ENCODE measurements around the gene ASCC2. TPM values are rescaled to one million over a fixed set of nuclear protein-coding genes. Genes with fewer than 3 reads are reported as not detected.
A peak's percentile ranks its signal among the peaks of the same experiment; 100 is the strongest.
"Not testable (repeated sequence)": the region's sequence is repeated elsewhere in the genome, so short reads cannot be mapped to it uniquely, and the experiment has no call there.

Gene ASCC2
- total RNA-seq, 1 donor from 2014 or later, result 74.9 TPM

GRCh38 chr22:29768052-29768693 is 69.9 kb downstream of the ASCC2 start:
- intact Hi-C loops (cut with micrococcal nuclease), result no loop called here
- Mint-ChIP-seq H3K27ac (peak overlapping the region; percentile 91), H3K9me3 (no peaks in the 10 kb centered on the region), H3K27me3 (ENCODE audit: low read depth) (no peaks in the 10 kb centered on the region), H3K4me3 (ENCODE audit: low read depth) (peak overlapping the region; percentile 97), H3K4me1 (ENCODE audit: low read depth) (peaks cover 21% of the 10 kb centered on the region), H3K36me3 (ENCODE audit: low read depth) (peaks cover 28% of the 10 kb centered on the region)
- no peak for DNase-seq (ENCODE audit: low spot score)

GRCh38 chr22:29767171-29768051 is 70.7 kb downstream of the ASCC2 start, which contains the start of gene UQCR10:
Gene UQCR10 (plus strand): TSS chr22:29767369. CDS start chr22:29767399, 30 bp downstream.
- peak; percentile 89 for DNase-seq (ENCODE audit: low spot score)
- peaks cover 28% of the 10 kb centered on the region for H3K36me3 Mint-ChIP-seq (ENCODE audit: low read depth)
- no peaks in the 10 kb centered on the region for H3K9me3 Mint-ChIP-seq
- intact Hi-C loops (cut with micrococcal nuclease), result loop anchor here (1.0 kb wide), 2 partner anchors 71 to 164 kb away; partner anchors contain the start of genes ASCC2 and NF2
- H3K27ac Mint-ChIP-seq, result peak within 1 kb of the TSS; percentile 91
- peak within 1 kb of the TSS; percentile 97 for H3K4me3 Mint-ChIP-seq (ENCODE audit: low read depth)
- H3K27me3 Mint-ChIP-seq (ENCODE audit: low read depth), result no peaks in the 10 kb centered on the region
- H3K4me1 Mint-ChIP-seq (ENCODE audit: low read depth), result peaks cover 21% of the 10 kb centered on the region

GRCh38 chr22:29766632-29767170 is 71.4 kb downstream of the ASCC2 start, which contains the start of gene ZMAT5:
Gene ZMAT5 (minus strand): TSS chr22:29767007. CDS start chr22:29748544, 18,463 bp downstream.
- Mint-ChIP-seq H3K4me3 (ENCODE audit: low read depth) (peak within 1 kb of the TSS; percentile 97), H3K36me3 (ENCODE audit: low read depth) (peaks cover 28% of the 10 kb centered on the region)

GRCh38 chr22:29765905-29766631 is 72.0 kb downstream of the ASCC2 start:
- DNase-seq (ENCODE audit: low spot score), result peak; percentile 14
- Mint-ChIP-seq H3K27me3 (ENCODE audit: low read depth) (no peaks in the 10 kb centered on the region), H3K27ac (peak overlapping the region; percentile 76), H3K9me3 (no peaks in the 10 kb centered on the region), H3K4me1 (ENCODE audit: low read depth) (peaks cover 21% of the 10 kb centered on the region), H3K36me3 (ENCODE audit: low read depth) (peaks cover 27% of the 10 kb centered on the region), H3K4me3 (ENCODE audit: low read depth) (peak overlapping the region; percentile 97)
- intact Hi-C loops (cut with micrococcal nuclease), result no loop called here

More at GRCh38 chr22:29766632-29767170, 71.4 kb downstream of the ASCC2 start, which contains the start of gene ZMAT5:
- intact Hi-C loops (cut with micrococcal nuclease), result loop anchor here (1.0 kb wide), 2 partner anchors 72 to 163 kb away; partner anchors contain the start of genes ASCC2 and NF2
- H3K4me1 Mint-ChIP-seq (ENCODE audit: low read depth), result peaks cover 21% of the 10 kb centered on the region
- no peaks in the 10 kb centered on the region for H3K27me3 Mint-ChIP-seq (ENCODE audit: low read depth)
- no peaks in the 10 kb centered on the region for H3K9me3 Mint-ChIP-seq
- H3K27ac Mint-ChIP-seq, result peak within 1 kb of the TSS; percentile 91
- peak; percentile 91 for DNase-seq (ENCODE audit: low spot score)

- Mint-ChIP-seq H3K27me3 (ENCODE audit: low read depth) (no peaks in the 10 kb centered on the region), H3K27ac (no peak overlapping the region), H3K9me3 (no peaks in the 10 kb centered on the region), H3K4me1 (ENCODE audit: low read depth) (peaks cover 8% of the 10 kb centered on the region), H3K36me3 (ENCODE audit: low read depth) (no peaks in the 10 kb centered on the region), H3K4me3 (ENCODE audit: low read depth) (no peak overlapping the region)
- DNase-seq (ENCODE audit: low spot score), result no peak
- intact Hi-C loops (cut with micrococcal nuclease), result no loop called here
Observed at GRCh38 chr22:29762263-29762662, 75.8 kb downstream of the ASCC2 start.

- H3K27ac Mint-ChIP-seq, result no peak overlapping the region
- H3K9me3 Mint-ChIP-seq, result no peaks in the 10 kb centered on the region
- H3K36me3 Mint-ChIP-seq (ENCODE audit: low read depth), result no peaks in the 10 kb centered on the region
- intact Hi-C loops (cut with micrococcal nuclease), result no loop called here
- no peak overlapping the region for H3K4me3 Mint-ChIP-seq (ENCODE audit: low read depth)
- H3K4me1 Mint-ChIP-seq (ENCODE audit: low read depth), result no peaks in the 10 kb centered on the region
- no peak for DNase-seq (ENCODE audit: low spot score)
- H3K27me3 Mint-ChIP-seq (ENCODE audit: low read depth), result no peaks in the 10 kb centered on the region
Observed at GRCh38 chr22:29758959-29759358, 79.1 kb downstream of the ASCC2 start.

- Mint-ChIP-seq H3K9me3 (no peaks in the 10 kb centered on the region), H3K27ac (no peak overlapping the region), H3K27me3 (ENCODE audit: low read depth) (no peaks in the 10 kb centered on the region), H3K4me3 (ENCODE audit: low read depth) (no peak overlapping the region), H3K4me1 (ENCODE audit: low read depth) (no peaks in the 10 kb centered on the region), H3K36me3 (ENCODE audit: low read depth) (no peaks in the 10 kb centered on the region)
- DNase-seq (ENCODE audit: low spot score), result no peak
- intact Hi-C loops (cut with micrococcal nuclease), result no loop called here
Observed at GRCh38 chr22:29758068-29758622, 79.9 kb downstream of the ASCC2 start.

- H3K27ac Mint-ChIP-seq, result no peak overlapping the region
- no peaks in the 10 kb centered on the region for H3K36me3 Mint-ChIP-seq (ENCODE audit: low read depth)
- no peaks in the 10 kb centered on the region for H3K9me3 Mint-ChIP-seq
- no peak overlapping the region for H3K4me3 Mint-ChIP-seq (ENCODE audit: low read depth)
- DNase-seq (ENCODE audit: low spot score), result no peak
- H3K4me1 Mint-ChIP-seq (ENCODE audit: low read depth), result no peaks in the 10 kb centered on the region
- intact Hi-C loops (cut with micrococcal nuclease), result no loop called here
- no peaks in the 10 kb centered on the region for H3K27me3 Mint-ChIP-seq (ENCODE audit: low read depth)
Observed at GRCh38 chr22:29757096-29757495, 81.0 kb downstream of the ASCC2 start.

GRCh38 chr22:29756341-29756740 is 81.7 kb downstream of the ASCC2 start:
- no peaks in the 10 kb centered on the region for H3K36me3 Mint-ChIP-seq (ENCODE audit: low read depth)
- no peaks in the 10 kb centered on the region for H3K27me3 Mint-ChIP-seq (ENCODE audit: low read depth)
- no peak overlapping the region for H3K4me3 Mint-ChIP-seq (ENCODE audit: low read depth)
- no peaks in the 10 kb centered on the region for H3K9me3 Mint-ChIP-seq
- H3K4me1 Mint-ChIP-seq (ENCODE audit: low read depth), result peaks cover 3% of the 10 kb centered on the region
- H3K27ac Mint-ChIP-seq, result no peak overlapping the region
- intact Hi-C loops (cut with micrococcal nuclease), result no loop called here
- DNase-seq (ENCODE audit: low spot score), result no peak

- H3K4me1 Mint-ChIP-seq (ENCODE audit: low read depth), result peaks cover 7% of the 10 kb centered on the region
- intact Hi-C loops (cut with micrococcal nuclease), result no loop called here
- DNase-seq (ENCODE audit: low spot score), result no peak
- H3K9me3 Mint-ChIP-seq, result no peaks in the 10 kb centered on the region
- H3K27ac Mint-ChIP-seq, result no peak overlapping the region
- H3K27me3 Mint-ChIP-seq (ENCODE audit: low read depth), result no peaks in the 10 kb centered on the region
- H3K4me3 Mint-ChIP-seq (ENCODE audit: low read depth), result no peak overlapping the region
- H3K36me3 Mint-ChIP-seq (ENCODE audit: low read depth), result peaks cover 2% of the 10 kb centered on the region
Observed at GRCh38 chr22:29755889-29756288, 82.2 kb downstream of the ASCC2 start.

GRCh38 chr22:29754658-29755395 is 83.2 kb downstream of the ASCC2 start:
- not testable (repeated sequence) for H3K9me3 Mint-ChIP-seq; H3K27me3 Mint-ChIP-seq (ENCODE audit: low read depth); H3K4me3 Mint-ChIP-seq (ENCODE audit: low read depth); H3K27ac Mint-ChIP-seq; DNase-seq (ENCODE audit: low spot score)
- intact Hi-C loops (cut with micrococcal nuclease), result loop anchor here (5.0 kb wide), 1 partner anchor 53 kb away; no protein-coding TSS in a partner anchor
- H3K4me1 Mint-ChIP-seq (ENCODE audit: low read depth), result peaks cover 14% of the 10 kb centered on the region
- peaks cover 11% of the 10 kb centered on the region for H3K36me3 Mint-ChIP-seq (ENCODE audit: low read depth)
